H9 (cell line): Measurements from ENCODE around the gene TYW5. TPM values are rescaled to one million over a fixed set of nuclear protein-coding genes. Genes with fewer than 3 reads are reported as not detected.

Experiments
- DNase-seq: peaks from one replicate; pipeline ENCODE4 v3.0.0-alpha.2; 2017
- H2AFZ ChIP-seq: one replicate; pipeline ENCODE4 v1.6.1; 2013; ENCODE audit warnings: mild to moderate bottlenecking, low read length, control low read depth, moderate library complexity
- H2AK5ac ChIP-seq: 2 replicates; pipeline ENCODE4 v1.6.1; 2013; ENCODE audit warnings: low read length, control low read depth, mixed read lengths; ENCODE audit not compliant: insufficient read length
- H2BK120ac ChIP-seq: one replicate; pipeline ENCODE4 v1.6.1; 2013; ENCODE audit warnings: low read depth, mild to moderate bottlenecking, low read length, control low read depth, inconsistent platforms; ENCODE audit not compliant: poor library complexity, severe bottlenecking
- H2BK12ac ChIP-seq: 2 replicates; pipeline ENCODE4 v1.6.1; 2013; ENCODE audit warnings: low read length, control low read depth, mixed read lengths, low read depth; ENCODE audit not compliant: insufficient read length
- H2BK15ac ChIP-seq: 2 replicates; pipeline ENCODE4 v1.6.1; 2013; ENCODE audit warnings: low read depth, low read length, control low read depth
- H2BK20ac ChIP-seq: one replicate; pipeline ENCODE4 v1.6.1; 2013; ENCODE audit warnings: low read depth, mild to moderate bottlenecking, low read length, control low read depth, inconsistent platforms; ENCODE audit not compliant: poor library complexity, severe bottlenecking
- H2BK5ac ChIP-seq: 2 replicates; pipeline ENCODE4 v1.6.1; 2013; ENCODE audit warnings: low read length, control low read depth, mixed read lengths; ENCODE audit not compliant: insufficient read length
- H3K14ac ChIP-seq: 2 replicates; pipeline ENCODE4 v1.6.1; 2013; ENCODE audit warnings: low read length, control low read depth; ENCODE audit not compliant: insufficient read depth
- H3K18ac ChIP-seq: 2 replicates; pipeline ENCODE4 v1.6.1; 2013; ENCODE audit warnings: low read depth, mild to moderate bottlenecking, mixed read lengths, low read length, control low read depth; ENCODE audit not compliant: insufficient read length
- H3K23ac ChIP-seq: 2 replicates; pipeline ENCODE4 v1.6.1; 2013; ENCODE audit warnings: low read length, control low read depth, mixed read lengths, low read depth; ENCODE audit not compliant: insufficient read length
- H3K23me2 ChIP-seq: 2 replicates; pipeline ENCODE4 v1.6.1; 2013; ENCODE audit warnings: low read depth, mild to moderate bottlenecking, mixed read lengths, low read length, control low read depth; ENCODE audit not compliant: insufficient read length, poor library complexity, severe bottlenecking
- H3K27ac ChIP-seq: 2 replicates; pipeline ENCODE4 v1.5.1; 2013; ENCODE audit warnings: low read length, control low read depth, mixed read lengths, low read depth; ENCODE audit not compliant: insufficient read length
- H3K27me3 ChIP-seq: 2 replicates; pipeline ENCODE4 v1.6.1; 2013; ENCODE audit warnings: low read length, control low read depth, inconsistent platforms; ENCODE audit not compliant: insufficient read depth
- H3K4ac ChIP-seq: 2 replicates; pipeline ENCODE4 v1.6.1; 2013; ENCODE audit warnings: low read depth, mild to moderate bottlenecking, control low read depth, inconsistent platforms, low read length, moderate library complexity
- H3K4me1 ChIP-seq: 2 replicates; pipeline ENCODE4 v1.6.1; 2013; ENCODE audit warnings: low read length, control low read depth, inconsistent platforms; ENCODE audit not compliant: insufficient read depth
- H3K4me2 ChIP-seq: 2 replicates; pipeline ENCODE4 v1.6.1; 2013; ENCODE audit warnings: low read length, control low read depth, mixed read lengths; ENCODE audit not compliant: insufficient read length, insufficient read depth
- H3K56ac ChIP-seq: 2 replicates; pipeline ENCODE4 v1.6.1; 2013; ENCODE audit warnings: low read depth, mild to moderate bottlenecking, mixed read lengths, low read length, control low read depth; ENCODE audit not compliant: insufficient read length
- H3K79me1 ChIP-seq: 2 replicates; pipeline ENCODE4 v1.6.1; 2013; ENCODE audit warnings: low read depth, mild to moderate bottlenecking, moderate library complexity, low read length, control low read depth, inconsistent platforms; ENCODE audit not compliant: insufficient read depth, poor library complexity, severe bottlenecking
- H3K79me2 ChIP-seq: 2 replicates; pipeline ENCODE4 v1.6.1; 2013; ENCODE audit warnings: low read length, control low read depth, inconsistent platforms; ENCODE audit not compliant: insufficient read depth
- H3K9ac ChIP-seq: 2 replicates; pipeline ENCODE4 v1.6.1; 2013; ENCODE audit warnings: low read length, control low read depth, mixed read lengths; ENCODE audit not compliant: insufficient read length; ENCODE audit errors: extremely low read depth
- H3K9me3 ChIP-seq: one replicate; pipeline ENCODE4 v1.6.1; 2013; ENCODE audit warnings: low read depth, low read length, inconsistent platforms; ENCODE audit not compliant: control insufficient read depth
- H3T11ph ChIP-seq: one replicate; pipeline ENCODE4 v1.6.1; 2013; ENCODE audit warnings: mild to moderate bottlenecking, low read length, control low read depth, inconsistent platforms
- H4K20me1 ChIP-seq: one replicate; pipeline ENCODE4 v1.6.1; 2013; ENCODE audit not compliant: control insufficient read depth, insufficient read length, insufficient read depth
- H4K5ac ChIP-seq: 2 replicates; pipeline ENCODE4 v1.6.1; 2013; ENCODE audit warnings: low read depth, mild to moderate bottlenecking, mixed read lengths, low read length, control low read depth; ENCODE audit not compliant: insufficient read length
- H4K8ac ChIP-seq: replicated peaks from 2 replicates; pipeline ENCODE4 v1.6.1; 2013; ENCODE audit warnings: low read length, control low read depth, mixed read lengths, low read depth; ENCODE audit not compliant: insufficient read length
- H4K91ac ChIP-seq: 2 replicates; pipeline ENCODE4 v1.6.1; 2013; ENCODE audit warnings: low read depth, mild to moderate bottlenecking, moderate library complexity, mixed read lengths, low read length, control low read depth; ENCODE audit not compliant: insufficient read length
- H3K27ac Mint-ChIP-seq, 3 experiments: 2 replicates in 2 of 3; 3 replicates in 1 of 3; pipeline ENCODE4 v1.8.0; 2020 to 2021; ENCODE audit warnings: mixed read lengths in 3 of 3, mild to moderate bottlenecking in 1 of 3, moderate library complexity in 1 of 3
- H3K27me3 Mint-ChIP-seq: 2 replicates; pipeline ENCODE4 v1.8.0; 2021; ENCODE audit warnings: low read depth, mild to moderate bottlenecking, moderate library complexity, mixed read lengths
- H3K36me3 Mint-ChIP-seq, 3 experiments: 2 replicates in 2 of 3; 3 replicates in 1 of 3; pipeline ENCODE4 v1.8.0; 2020 to 2021; ENCODE audit warnings: low read depth in 3 of 3, mixed read lengths in 3 of 3; ENCODE audit not compliant: insufficient read depth in 1 of 3
- H3K4me1 Mint-ChIP-seq, 2 experiments: 2 replicates each; pipeline ENCODE4 v1.8.0; 2020; ENCODE audit warnings: mixed read lengths in 2 of 2
- H3K4me3 Mint-ChIP-seq, 2 experiments: 2 replicates in 1 of 2; 3 replicates in 1 of 2; pipeline ENCODE4 v1.8.0; 2020 to 2021; ENCODE audit warnings: mild to moderate bottlenecking in 2 of 2, mixed read lengths in 2 of 2, moderate library complexity in 1 of 2
- H3K9me3 Mint-ChIP-seq, 2 experiments: 2 replicates in 1 of 2; 3 replicates in 1 of 2; pipeline ENCODE4 v1.8.0; 2020; ENCODE audit warnings: mild to moderate bottlenecking in 2 of 2, mixed read lengths in 2 of 2, moderate library complexity in 1 of 2
- CTCF ChIP-seq: fragments of 200-600 bp; sonication (generic); conservative IDR thresholded peaks from 3 replicates; pipeline ENCODE4 v1.8.0; 2021; ENCODE audit warnings: antibody characterized with exemption, mild to moderate bottlenecking
- WGBS: extraction: QIAGEN DNeasy Blood & Tissue Kit; methylation state at CpG from one replicate; pipeline ENCODE4 v1.1.7; 2013; ENCODE audit warnings: missing lambda C conversion rate, low lambda C conversion rate, mixed read lengths; ENCODE audit not compliant: insufficient read length; ENCODE audit errors: extremely low coverage; 5-methylcytosine and 5-hydroxymethylcytosine counted together
- total RNA-seq: library from RNA; stranded (reverse); gene quantifications from 2 replicates; pipeline ENCODE4 v1.2.1, GENCODE V29; 2021

Gene TYW5
- total RNA-seq, 1 experiment from 2014 or later: 17.7 TPM

GRCh38 chr2:199992296-199992695 is 37.0 kb upstream of the TYW5 start:
- no peak overlapping the region for H2BK20ac ChIP-seq
- WGBS: no CpG with 5 or more reads among the region's 3 CpGs

More at GRCh38 chr2:199992296-199992695, 37.0 kb upstream of the TYW5 start:
- no peak overlapping the region for H4K91ac ChIP-seq
- H2BK15ac ChIP-seq: no peak overlapping the region
- no peak overlapping the region for H2BK5ac ChIP-seq
- H4K8ac ChIP-seq: no peak overlapping the region
- no peak overlapping the region for H4K5ac ChIP-seq
- H2BK120ac ChIP-seq: no peak overlapping the region
- no peak overlapping the region for H3K56ac ChIP-seq
- no peak overlapping the region for H3K4me2 ChIP-seq
- H3K23me2 ChIP-seq: no peaks in the 10 kb centered on the region
- no peaks in the 10 kb centered on the region for H4K20me1 ChIP-seq
- Mint-ChIP-seq H3K4me3 (no peak overlapping the region), H3K27ac (no peak overlapping the region), H3K4me1 (no peaks in the 10 kb centered on the region), H3K36me3 (no peaks in the 10 kb centered on the region), H3K27me3 (no peaks in the 10 kb centered on the region; the same call in 1 of the 2 replicates), H3K9me3 (0 out of 5 replicates have a peak, but pooled peaks cover 0 to 1% of the 10 kb centered on the region in 2 experiments)
- H3K14ac ChIP-seq: no peak overlapping the region
- H2AFZ ChIP-seq: no peak overlapping the region
- H3T11ph ChIP-seq: no peak overlapping the region
- no peaks in the 10 kb centered on the region for H3K9me3 ChIP-seq
- H3K79me1 ChIP-seq: no peaks in the 10 kb centered on the region
- H3K27me3 ChIP-seq: no peaks in the 10 kb centered on the region
- no peak overlapping the region for H2BK12ac ChIP-seq
- H3K23ac ChIP-seq: no peak overlapping the region
- H3K4me1 ChIP-seq: peaks cover 3% of the 10 kb centered on the region; the same call in 1 of the 2 replicates
- H3K9ac ChIP-seq: no peak overlapping the region
- H3K27ac ChIP-seq: no peak overlapping the region
- no peak overlapping the region for H3K4ac ChIP-seq
- no peak overlapping the region for H3K18ac ChIP-seq
- no peak for TF ChIP-seq CTCF
- H3K79me2 ChIP-seq: no peaks in the 10 kb centered on the region
- DNase-seq: no peak
- no peak overlapping the region for H2AK5ac ChIP-seq
